Rectal smooth muscle tissue (tissue), 1 donor: Measurements from ENCODE around the gene MUC20.
"Not testable (repeated sequence)": the region's sequence is repeated elsewhere in the genome, so short reads cannot be mapped to it uniquely, and the experiment has no call there.

Source experiments
- H3K27ac ChIP-seq: one replicate; pipeline ENCODE4 v1.7.0; 2013; ENCODE audit warnings: low read depth, low read length, inconsistent platforms
- H3K27me3 ChIP-seq: one replicate; pipeline ENCODE4 v1.7.0; 2013; ENCODE audit warnings: low read length; ENCODE audit not compliant: control insufficient read depth, insufficient read depth
- H3K36me3 ChIP-seq: one replicate; pipeline ENCODE4 v1.7.0; 2013; ENCODE audit warnings: low read length; ENCODE audit not compliant: control insufficient read depth, insufficient read depth
- H3K4me1 ChIP-seq: one replicate; pipeline ENCODE4 v1.7.0; 2013; ENCODE audit warnings: low read length; ENCODE audit not compliant: control insufficient read depth, insufficient read depth
- H3K4me3 ChIP-seq: one replicate; pipeline ENCODE4 v1.7.0; 2013; ENCODE audit warnings: low read length
- H3K9ac ChIP-seq: one replicate; pipeline ENCODE4 v1.7.0; 2013; ENCODE audit warnings: low read length

MUC20 gene, protein sequence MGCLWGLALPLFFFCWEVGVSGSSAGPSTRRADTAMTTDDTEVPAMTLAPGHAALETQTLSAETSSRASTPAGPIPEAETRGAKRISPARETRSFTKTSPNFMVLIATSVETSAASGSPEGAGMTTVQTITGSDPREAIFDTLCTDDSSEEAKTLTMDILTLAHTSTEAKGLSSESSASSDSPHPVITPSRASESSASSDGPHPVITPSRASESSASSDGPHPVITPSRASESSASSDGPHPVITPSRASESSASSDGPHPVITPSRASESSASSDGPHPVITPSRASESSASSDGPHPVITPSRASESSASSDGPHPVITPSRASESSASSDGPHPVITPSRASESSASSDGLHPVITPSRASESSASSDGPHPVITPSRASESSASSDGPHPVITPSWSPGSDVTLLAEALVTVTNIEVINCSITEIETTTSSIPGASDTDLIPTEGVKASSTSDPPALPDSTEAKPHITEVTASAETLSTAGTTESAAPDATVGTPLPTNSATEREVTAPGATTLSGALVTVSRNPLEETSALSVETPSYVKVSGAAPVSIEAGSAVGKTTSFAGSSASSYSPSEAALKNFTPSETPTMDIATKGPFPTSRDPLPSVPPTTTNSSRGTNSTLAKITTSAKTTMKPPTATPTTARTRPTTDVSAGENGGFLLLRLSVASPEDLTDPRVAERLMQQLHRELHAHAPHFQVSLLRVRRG

DNA sequence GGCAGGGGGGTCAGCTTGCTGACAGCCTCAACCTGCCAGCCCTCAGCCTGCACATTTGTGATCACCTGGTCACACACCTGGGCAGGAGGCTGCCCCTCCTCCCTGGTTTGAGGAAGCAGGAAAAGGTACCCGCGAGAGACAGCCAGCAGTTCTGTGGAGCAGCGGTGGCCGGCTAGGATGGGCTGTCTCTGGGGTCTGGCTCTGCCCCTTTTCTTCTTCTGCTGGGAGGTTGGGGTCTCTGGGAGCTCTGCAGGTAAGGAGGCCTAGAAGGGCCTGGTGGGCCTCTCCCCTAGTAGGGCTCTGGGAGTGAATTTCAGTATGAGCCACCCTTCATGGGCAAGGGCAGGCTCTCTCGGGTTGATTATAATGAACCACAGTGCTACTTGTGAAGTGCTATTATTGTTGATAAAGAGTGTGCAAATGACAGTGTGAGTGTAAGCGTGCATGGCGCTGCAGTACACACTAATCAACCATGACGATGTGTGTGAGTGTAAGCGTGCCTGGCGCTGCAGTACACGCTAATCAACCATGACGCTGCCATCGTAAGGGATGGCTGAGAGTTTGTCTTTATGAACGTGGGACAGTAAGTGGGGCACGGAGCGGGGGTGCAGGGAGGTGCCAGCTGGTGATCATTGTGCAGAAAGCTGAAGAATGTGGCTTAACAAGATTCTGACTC lies at the start of gene MUC20:
Gene MUC20 (plus strand): TSS at position 148 of the 676 bp plus-strand sequence. CDS start 30 bp downstream, at position 178.
- H3K4me1 ChIP-seq, H3K36me3 ChIP-seq: not testable (repeated sequence)
- H3K4me3 ChIP-seq = peak within 1 kb of the TSS; percentile 24

DNA sequence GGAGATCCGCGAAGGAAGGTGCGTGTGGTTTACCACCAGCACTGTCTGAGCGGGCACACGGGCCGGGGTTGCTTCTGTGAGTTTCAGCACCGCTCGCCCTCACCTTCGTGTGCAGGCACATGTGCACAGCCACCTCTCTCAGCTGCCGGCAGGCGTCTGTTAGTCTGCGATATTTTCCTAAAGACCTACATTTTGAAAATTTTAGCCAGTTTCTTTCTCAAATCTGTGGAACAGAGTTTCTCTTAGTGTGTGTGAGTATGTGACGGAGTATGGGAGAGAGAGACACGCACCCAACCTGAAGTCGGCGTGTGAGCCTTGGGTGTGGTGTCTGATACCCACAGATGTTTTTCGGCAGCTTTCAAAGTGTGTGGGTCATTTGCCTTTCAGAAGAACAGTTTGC lies 49.5 kb upstream of the MUC20 start:
- H3K4me3 ChIP-seq, H3K27ac ChIP-seq, H3K4me1 ChIP-seq, H3K9ac ChIP-seq, H3K27me3 ChIP-seq: not testable (repeated sequence)
- peaks cover 12% of the 10 kb centered on the region for H3K36me3 ChIP-seq

More for the DNA sequence above, at the start of gene MUC20:
- H3K9ac ChIP-seq, H3K27me3 ChIP-seq, H3K27ac ChIP-seq: not testable (repeated sequence)

- not testable (repeated sequence) for H3K27ac ChIP-seq, H3K4me1 ChIP-seq, H3K27me3 ChIP-seq, H3K9ac ChIP-seq, H3K4me3 ChIP-seq
- H3K36me3 ChIP-seq = peaks cover 16% of the 10 kb centered on the region
Observed at GRCh38 chr3:195673711-195674110, 47.1 kb upstream of the MUC20 start.

GRCh38 chr3:195678391-195679015 lies 42.3 kb upstream of the MUC20 start:
- H3K27ac ChIP-seq = not testable (repeated sequence)
- peaks cover 14% of the 10 kb centered on the region for H3K36me3 ChIP-seq

DNA sequence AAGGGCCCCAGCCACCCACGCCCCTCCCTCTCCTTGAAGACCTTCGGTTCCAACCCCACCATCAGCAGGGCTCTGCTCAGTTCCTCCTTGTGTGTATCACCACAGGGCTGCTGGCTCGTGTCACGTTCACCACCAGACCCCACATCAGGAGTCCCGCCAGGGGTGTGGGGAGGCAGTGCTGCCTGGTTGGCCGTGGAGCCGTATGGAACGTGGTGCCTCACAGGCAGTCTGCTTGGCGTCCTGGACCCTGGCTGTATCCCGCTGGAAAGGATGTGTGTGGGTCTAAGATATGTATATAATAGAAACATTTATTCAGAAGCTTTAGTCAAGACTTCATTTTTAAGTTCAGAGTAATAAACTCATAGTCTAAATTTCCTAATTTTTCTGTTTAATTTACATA lies 40.1 kb upstream of the MUC20 start:
- H3K27me3 ChIP-seq, H3K27ac ChIP-seq, H3K4me3 ChIP-seq, H3K9ac ChIP-seq, H3K4me1 ChIP-seq: not testable (repeated sequence)
- peaks cover 16% of the 10 kb centered on the region for H3K36me3 ChIP-seq

More at GRCh38 chr3:195678391-195679015, 42.3 kb upstream of the MUC20 start:
- not testable (repeated sequence) for H3K9ac ChIP-seq, H3K4me1 ChIP-seq, H3K27me3 ChIP-seq, H3K4me3 ChIP-seq

- not testable (repeated sequence) for H3K4me1 ChIP-seq, H3K27ac ChIP-seq, H3K27me3 ChIP-seq, H3K9ac ChIP-seq, H3K4me3 ChIP-seq
- H3K36me3 ChIP-seq = peaks cover 16% of the 10 kb centered on the region
Observed at GRCh38 chr3:195681458-195682103, 39.2 kb upstream of the MUC20 start.

- not testable (repeated sequence) for H3K4me3 ChIP-seq, H3K27ac ChIP-seq, H3K27me3 ChIP-seq, H3K9ac ChIP-seq, H3K4me1 ChIP-seq
- peaks cover 16% of the 10 kb centered on the region for H3K36me3 ChIP-seq
Observed at GRCh38 chr3:195682104-195682742, 38.6 kb upstream of the MUC20 start.

GRCh38 chr3:195683722-195684526 lies 36.9 kb upstream of the MUC20 start:
- H3K27me3 ChIP-seq, H3K9ac ChIP-seq, H3K4me3 ChIP-seq, H3K27ac ChIP-seq, H3K4me1 ChIP-seq: not testable (repeated sequence)
- peaks cover 10% of the 10 kb centered on the region for H3K36me3 ChIP-seq

DNA sequence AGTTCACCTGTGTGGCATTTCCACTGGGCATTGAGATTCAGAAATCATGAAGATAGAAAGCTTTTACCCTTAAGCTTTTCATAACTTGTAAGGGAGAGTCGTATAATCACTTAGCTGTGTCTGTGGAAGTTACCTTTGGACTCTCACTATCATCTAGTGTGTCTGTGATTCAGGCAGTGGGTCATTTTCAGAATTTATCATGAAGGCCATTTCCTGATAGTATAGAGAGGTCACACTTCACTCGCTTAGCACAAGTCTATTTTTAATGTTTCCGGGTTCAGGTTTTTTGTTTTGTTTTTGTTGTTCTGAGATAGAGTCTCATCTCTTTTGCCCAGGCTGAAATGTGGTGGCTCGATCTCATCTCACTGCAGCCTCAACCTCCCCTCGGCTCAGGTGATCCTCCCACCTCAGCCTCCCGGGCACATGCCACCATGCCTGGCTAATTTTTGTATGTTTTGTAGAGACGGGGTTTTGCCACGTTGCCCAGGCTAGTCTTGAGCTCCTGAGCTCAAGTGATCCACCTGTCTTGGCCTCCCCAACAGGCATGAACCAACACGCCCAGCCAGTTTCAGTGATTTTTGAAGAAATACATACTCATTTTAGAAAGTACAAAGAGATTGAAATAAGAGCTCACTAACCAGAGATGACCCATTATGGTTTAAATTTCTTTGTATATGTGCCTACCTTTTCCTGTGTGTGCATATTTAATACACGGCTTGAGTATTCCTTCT lies 36.1 kb upstream of the MUC20 start:
- not testable (repeated sequence) for H3K4me3 ChIP-seq, H3K9ac ChIP-seq, H3K27ac ChIP-seq, H3K27me3 ChIP-seq, H3K4me1 ChIP-seq
- peaks cover 10% of the 10 kb centered on the region for H3K36me3 ChIP-seq

- H3K9ac ChIP-seq, H3K4me1 ChIP-seq, H3K27ac ChIP-seq, H3K27me3 ChIP-seq, H3K4me3 ChIP-seq: not testable (repeated sequence)
- H3K36me3 ChIP-seq = peaks cover 10% of the 10 kb centered on the region
Observed at GRCh38 chr3:195686537-195687208, 34.1 kb upstream of the MUC20 start.
